ENCODE measurements around the gene SPEF1. TPM values are rescaled to one million over a fixed set of nuclear protein-coding genes. Genes with fewer than 3 reads are reported as not detected.

Gene SPEF1
- total and polyA plus RNA-seq, 2 of the 13 experiments (the other 11 are each of a cell fraction or from before 2014, with no cell fraction given), result 0.11 to 0.27 TPM

DNA sequence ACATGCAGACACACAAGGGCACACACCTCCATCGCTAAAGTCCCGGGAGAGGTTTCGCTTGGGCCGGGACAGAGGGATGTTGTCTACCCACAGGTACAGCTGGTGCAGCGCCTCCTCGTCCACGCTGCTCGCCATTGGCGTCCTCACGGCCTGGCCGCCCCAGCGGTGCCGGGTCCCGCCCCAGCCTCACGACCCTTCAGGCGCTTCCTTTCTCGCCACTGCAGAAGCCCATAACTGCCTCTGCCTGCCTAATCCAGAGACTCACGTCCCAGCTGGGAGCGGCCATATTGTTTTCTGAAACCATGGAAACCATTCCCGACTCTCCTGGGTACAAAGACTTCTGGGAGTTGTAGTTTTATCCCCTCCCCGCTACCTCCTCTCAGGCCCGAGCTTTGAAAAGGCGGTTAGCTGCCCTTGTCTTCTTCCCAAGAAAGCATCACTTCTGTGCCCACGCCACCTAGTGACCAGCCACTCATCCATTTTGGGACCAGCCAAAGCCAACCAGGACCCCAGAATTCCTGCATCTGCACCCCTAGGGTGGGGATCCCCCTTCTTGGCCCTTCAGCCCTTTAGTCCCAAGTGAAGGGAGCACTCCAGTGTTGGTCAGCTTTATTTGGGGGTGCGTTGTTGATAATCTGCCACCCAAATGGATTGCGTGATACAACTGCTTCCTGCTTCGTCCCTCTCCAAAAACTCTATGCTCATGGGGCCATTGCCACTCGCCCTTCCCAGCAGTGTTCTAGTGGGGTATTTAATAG, at the start of gene SPEF1 (continued):
- no peak for TF ChIP-seq IKZF4 (CRISPR knock-in tag; IDR thresholded peaks at IDR 0.05; ENCODE audit: borderline replicate concordance, low read depth, not compliant biosample characterization)
- no peak for TF ChIP-seq NR2F6 (IDR thresholded peaks at IDR 0.05)
- TF ChIP-seq NR2F6 (CRISPR knock-in tag; IDR thresholded peaks at IDR 0.05), result no peak
- TF ChIP-seq NR3C1 (CRISPR knock-in tag; IDR thresholded peaks at IDR 0.05), result no peak
- peak; percentile 69 for TF ChIP-seq ERF (CRISPR knock-in tag; IDR thresholded peaks at IDR 0.05)
- peak; percentile 16; the same call in 1 of the 2 replicates for TF ChIP-seq RFXAP (CRISPR knock-in tag; IDR thresholded peaks at IDR 0.05; ENCODE audit: borderline replicate concordance)
- TF ChIP-seq HNRNPLL (IDR thresholded peaks at IDR 0.05; ENCODE audit: low read depth, low read length, poor library complexity, severe bottlenecking), result no peak
- no peak for TF ChIP-seq SETDB1 (CRISPR knock-in tag; IDR thresholded peaks at IDR 0.05; ENCODE audit: borderline replicate concordance)
- no peak for TF ChIP-seq ZNF615 (CRISPR knock-in tag; IDR thresholded peaks at IDR 0.05; ENCODE audit: borderline replicate concordance)
- TF ChIP-seq, protein P1, sequence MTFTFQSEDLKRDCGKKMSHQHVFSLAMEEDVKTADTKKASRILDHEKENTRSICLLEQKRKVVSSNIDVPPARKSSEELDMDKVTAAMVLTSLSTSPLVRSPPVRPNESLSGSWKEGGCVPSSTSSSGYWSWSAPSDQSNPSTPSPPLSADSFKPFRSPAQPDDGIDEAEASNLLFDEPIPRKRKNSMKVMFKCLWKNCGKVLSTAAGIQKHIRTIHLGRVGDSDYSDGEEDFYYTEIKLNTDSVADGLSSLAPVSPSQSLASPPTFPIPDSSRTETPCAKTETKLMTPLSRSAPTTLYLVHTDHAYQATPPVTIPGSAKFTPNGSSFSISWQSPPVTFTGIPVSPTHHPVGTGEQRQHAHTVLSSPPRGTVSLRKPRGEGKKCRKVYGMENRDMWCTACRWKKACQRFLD (CRISPR knock-in tag; IDR thresholded peaks at IDR 0.05; ENCODE audit: borderline replicate concordance), result no peak
- TF ChIP-seq, protein P2, sequence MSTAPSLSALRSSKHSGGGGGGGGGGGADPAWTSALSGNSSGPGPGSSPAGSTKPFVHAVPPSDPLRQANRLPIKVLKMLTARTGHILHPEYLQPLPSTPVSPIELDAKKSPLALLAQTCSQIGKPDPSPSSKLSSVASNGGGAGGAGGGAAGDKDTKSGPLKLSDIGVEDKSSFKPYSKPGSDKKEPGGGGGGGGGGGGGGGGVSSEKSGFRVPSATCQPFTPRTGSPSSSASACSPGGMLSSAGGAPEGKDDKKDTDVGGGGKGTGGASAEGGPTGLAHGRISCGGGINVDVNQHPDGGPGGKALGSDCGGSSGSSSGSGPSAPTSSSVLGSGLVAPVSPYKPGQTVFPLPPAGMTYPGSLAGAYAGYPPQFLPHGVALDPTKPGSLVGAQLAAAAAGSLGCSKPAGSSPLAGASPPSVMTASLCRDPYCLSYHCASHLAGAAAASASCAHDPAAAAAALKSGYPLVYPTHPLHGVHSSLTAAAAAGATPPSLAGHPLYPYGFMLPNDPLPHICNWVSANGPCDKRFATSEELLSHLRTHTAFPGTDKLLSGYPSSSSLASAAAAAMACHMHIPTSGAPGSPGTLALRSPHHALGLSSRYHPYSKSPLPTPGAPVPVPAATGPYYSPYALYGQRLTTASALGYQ (CRISPR knock-in tag; IDR thresholded peaks at IDR 0.05), result no peak
- TF ChIP-seq ZC3H4 (CRISPR knock-in tag; IDR thresholded peaks at IDR 0.05; ENCODE audit: borderline replicate concordance), result no peak
- TF ChIP-seq, protein P3, sequence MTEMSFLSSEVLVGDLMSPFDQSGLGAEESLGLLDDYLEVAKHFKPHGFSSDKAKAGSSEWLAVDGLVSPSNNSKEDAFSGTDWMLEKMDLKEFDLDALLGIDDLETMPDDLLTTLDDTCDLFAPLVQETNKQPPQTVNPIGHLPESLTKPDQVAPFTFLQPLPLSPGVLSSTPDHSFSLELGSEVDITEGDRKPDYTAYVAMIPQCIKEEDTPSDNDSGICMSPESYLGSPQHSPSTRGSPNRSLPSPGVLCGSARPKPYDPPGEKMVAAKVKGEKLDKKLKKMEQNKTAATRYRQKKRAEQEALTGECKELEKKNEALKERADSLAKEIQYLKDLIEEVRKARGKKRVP (CRISPR knock-in tag; IDR thresholded peaks at IDR 0.05), result no peak
- TF ChIP-seq CENPT (CRISPR knock-in tag; IDR thresholded peaks at IDR 0.05; ENCODE audit: low read depth), result peak; percentile 59; the same call in 1 of the 2 replicates
- no peak for TF ChIP-seq FOXK1 (CRISPR knock-in tag; IDR thresholded peaks at IDR 0.05; ENCODE audit: borderline replicate concordance, low read depth)
- TF ChIP-seq ZNF644 (CRISPR knock-in tag; IDR thresholded peaks at IDR 0.05; ENCODE audit: low read depth), result no peak
- TF ChIP-seq SKI (IDR thresholded peaks at IDR 0.05; ENCODE audit: partially characterized antibody), result no peak
- TF ChIP-seq ZNF660 (CRISPR knock-in tag; IDR thresholded peaks at IDR 0.05; ENCODE audit: borderline replicate concordance, low read depth), result no peak
- TF ChIP-seq MBNL3 (CRISPR knock-in tag; conservative IDR thresholded peaks at IDR 0.05), result no peak
- no peak for TF ChIP-seq JUNB (CRISPR knock-in tag; IDR thresholded peaks at IDR 0.05; ENCODE audit: borderline replicate concordance)
- TF ChIP-seq, protein P4, sequence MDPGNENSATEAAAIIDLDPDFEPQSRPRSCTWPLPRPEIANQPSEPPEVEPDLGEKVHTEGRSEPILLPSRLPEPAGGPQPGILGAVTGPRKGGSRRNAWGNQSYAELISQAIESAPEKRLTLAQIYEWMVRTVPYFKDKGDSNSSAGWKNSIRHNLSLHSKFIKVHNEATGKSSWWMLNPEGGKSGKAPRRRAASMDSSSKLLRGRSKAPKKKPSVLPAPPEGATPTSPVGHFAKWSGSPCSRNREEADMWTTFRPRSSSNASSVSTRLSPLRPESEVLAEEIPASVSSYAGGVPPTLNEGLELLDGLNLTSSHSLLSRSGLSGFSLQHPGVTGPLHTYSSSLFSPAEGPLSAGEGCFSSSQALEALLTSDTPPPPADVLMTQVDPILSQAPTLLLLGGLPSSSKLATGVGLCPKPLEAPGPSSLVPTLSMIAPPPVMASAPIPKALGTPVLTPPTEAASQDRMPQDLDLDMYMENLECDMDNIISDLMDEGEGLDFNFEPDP (CRISPR knock-in tag; conservative IDR thresholded peaks at IDR 0.05), result no peak
- TF ChIP-seq KLF12 (CRISPR knock-in tag; IDR thresholded peaks at IDR 0.05; ENCODE audit: borderline replicate concordance), result no peak
- no peak for TF ChIP-seq ISL2 (CRISPR knock-in tag; IDR thresholded peaks at IDR 0.05)
- TF ChIP-seq THYN1 (CRISPR knock-in tag; IDR thresholded peaks at IDR 0.05; ENCODE audit: borderline replicate concordance, low read depth), result peak; percentile 48; the same call in 1 of the 2 replicates
- TF ChIP-seq ZFP41 (CRISPR knock-in tag; IDR thresholded peaks at IDR 0.05; ENCODE audit: borderline replicate concordance), result 0 out of 2 replicates have a peak, but pooled peaks have one; percentile 20
